ENCODE measurements around the gene PAM.
"Not testable (repeated sequence)": the region's sequence is repeated elsewhere in the genome, so short reads cannot be mapped to it uniquely, and the experiment has no call there.

PAM gene

GRCh38 chr5:102879741-102880140 is 124.6 kb downstream of the PAM start:
- DNase-seq (no peak), ATAC-seq (replicated peaks) (no peak)
- Mint-ChIP-seq H3K27ac (no peak overlapping the region), H3K9me3 (no peaks in the 10 kb centered on the region), H3K4me1 (no peaks in the 10 kb centered on the region), H3K4me3 (no peak overlapping the region), H3K36me3 (peaks cover 3 to 5% of the 10 kb centered on the region in 2 donors), H3K27me3 (no peaks in the 10 kb centered on the region)

- Mint-ChIP-seq H3K27ac (no peak overlapping the region), H3K27me3 (no peaks in the 10 kb centered on the region), H3K36me3 (no peaks in the 10 kb centered on the region), H3K4me1 (no peaks in the 10 kb centered on the region), H3K4me3 (no peak overlapping the region), H3K9me3 (no peaks in the 10 kb centered on the region)
- ATAC-seq (replicated peaks) = no peak
- no peak for DNase-seq
Measured at GRCh38 chr5:102886586-102886985, 131.5 kb downstream of the PAM start.

GRCh38 chr5:102888483-102888882 is 133.4 kb downstream of the PAM start:
- no peaks in the 10 kb centered on the region for H3K36me3 Mint-ChIP-seq
- ATAC-seq (replicated peaks) (no peak), DNase-seq (no peak)
- H3K27me3 Mint-ChIP-seq = no peaks in the 10 kb centered on the region
- H3K4me3 Mint-ChIP-seq = no peak overlapping the region
- H3K4me1 Mint-ChIP-seq = no peaks in the 10 kb centered on the region
- no peaks in the 10 kb centered on the region for H3K9me3 Mint-ChIP-seq
- H3K27ac Mint-ChIP-seq = no peak overlapping the region

GRCh38 chr5:102889033-102889432 is 133.9 kb downstream of the PAM start:
- Mint-ChIP-seq H3K27ac (no peak overlapping the region), H3K27me3 (no peaks in the 10 kb centered on the region), H3K9me3 (no peaks in the 10 kb centered on the region), H3K4me1 (no peaks in the 10 kb centered on the region), H3K4me3 (no peak overlapping the region), H3K36me3 (no peaks in the 10 kb centered on the region)
- no peak for DNase-seq
- no peak for ATAC-seq (replicated peaks)

DNA sequence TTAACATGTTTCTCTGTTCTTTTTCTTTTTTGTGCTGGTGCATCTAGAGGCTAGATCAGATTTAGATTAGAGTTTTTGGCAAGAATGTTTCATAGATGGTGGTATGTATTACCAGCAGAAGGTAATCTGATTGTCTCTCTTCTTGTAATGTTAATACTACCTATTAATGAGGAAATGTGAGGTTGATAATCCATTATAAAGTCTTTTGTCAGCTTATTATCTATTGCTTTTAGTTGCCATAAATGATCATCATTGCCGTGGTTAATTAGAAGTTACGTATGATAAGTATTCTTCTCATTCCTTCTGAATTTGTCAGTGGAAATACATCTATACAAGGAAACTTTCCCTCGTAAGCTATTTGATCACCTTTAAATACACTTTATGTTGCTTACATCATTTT is 135.0 kb downstream of the PAM start:
- no peak for ATAC-seq (replicated peaks)
- H3K4me3 Mint-ChIP-seq = no peak overlapping the region
- no peak for DNase-seq
- H3K4me1 Mint-ChIP-seq = no peaks in the 10 kb centered on the region
- H3K27ac Mint-ChIP-seq = no peak overlapping the region
- H3K36me3 Mint-ChIP-seq = no peaks in the 10 kb centered on the region
- no peaks in the 10 kb centered on the region for H3K9me3 Mint-ChIP-seq
- H3K27me3 Mint-ChIP-seq = no peaks in the 10 kb centered on the region

- Mint-ChIP-seq H3K4me1 (no peaks in the 10 kb centered on the region), H3K9me3 (no peaks in the 10 kb centered on the region), H3K36me3 (no peaks in the 10 kb centered on the region), H3K27me3 (no peaks in the 10 kb centered on the region), H3K27ac (no peak overlapping the region), H3K4me3 (no peak overlapping the region)
- no peak for ATAC-seq (replicated peaks)
- DNase-seq = no peak
Measured at GRCh38 chr5:102891175-102891574, 136.1 kb downstream of the PAM start.

GRCh38 chr5:102893942-102894341 is 138.8 kb downstream of the PAM start:
- H3K4me1 Mint-ChIP-seq = no peaks in the 10 kb centered on the region
- no peak overlapping the region for H3K4me3 Mint-ChIP-seq
- H3K9me3 Mint-ChIP-seq = no peaks in the 10 kb centered on the region
- H3K36me3 Mint-ChIP-seq = no peaks in the 10 kb centered on the region
- H3K27ac Mint-ChIP-seq = no peak overlapping the region
- no peak for DNase-seq
- no peaks in the 10 kb centered on the region for H3K27me3 Mint-ChIP-seq
- ATAC-seq (replicated peaks) = no peak

DNA sequence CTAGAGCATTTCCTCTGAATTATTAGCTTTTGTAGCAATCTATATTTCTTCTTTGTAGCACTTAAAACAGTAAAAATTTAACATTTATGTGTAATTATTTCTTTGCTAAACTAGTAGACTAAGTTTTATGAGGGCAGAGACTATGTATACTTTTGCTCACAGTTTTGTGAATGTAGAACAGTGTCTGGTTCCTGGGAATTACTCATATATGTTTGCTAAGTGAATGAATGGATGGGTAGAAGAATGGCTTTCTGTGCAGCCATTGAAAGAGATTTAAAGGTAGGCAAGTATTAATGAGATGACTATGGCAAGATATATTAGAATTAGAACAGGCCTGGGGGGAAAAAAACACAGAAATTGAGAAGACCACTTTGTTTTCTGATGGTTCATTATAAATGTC is 140.1 kb downstream of the PAM start:
- H3K4me3 Mint-ChIP-seq = no peak overlapping the region
- no peaks in the 10 kb centered on the region for H3K9me3 Mint-ChIP-seq
- no peaks in the 10 kb centered on the region for H3K36me3 Mint-ChIP-seq
- no peaks in the 10 kb centered on the region for H3K27me3 Mint-ChIP-seq
- H3K27ac Mint-ChIP-seq = no peak overlapping the region
- no peak for ATAC-seq (replicated peaks)
- DNase-seq = no peak
- H3K4me1 Mint-ChIP-seq = peaks cover 0 to 5% of the 10 kb centered on the region in 2 donors

- Mint-ChIP-seq H3K36me3 (no peaks in the 10 kb centered on the region), H3K9me3 (no peaks in the 10 kb centered on the region), H3K4me3 (no peak overlapping the region), H3K27me3 (no peaks in the 10 kb centered on the region), H3K27ac (no peak overlapping the region), H3K4me1 (peaks cover 0 to 5% of the 10 kb centered on the region in 2 donors)
- DNase-seq = no peak
- no peak for ATAC-seq (replicated peaks)
Measured at GRCh38 chr5:102895976-102896375, 140.9 kb downstream of the PAM start.

DNA sequence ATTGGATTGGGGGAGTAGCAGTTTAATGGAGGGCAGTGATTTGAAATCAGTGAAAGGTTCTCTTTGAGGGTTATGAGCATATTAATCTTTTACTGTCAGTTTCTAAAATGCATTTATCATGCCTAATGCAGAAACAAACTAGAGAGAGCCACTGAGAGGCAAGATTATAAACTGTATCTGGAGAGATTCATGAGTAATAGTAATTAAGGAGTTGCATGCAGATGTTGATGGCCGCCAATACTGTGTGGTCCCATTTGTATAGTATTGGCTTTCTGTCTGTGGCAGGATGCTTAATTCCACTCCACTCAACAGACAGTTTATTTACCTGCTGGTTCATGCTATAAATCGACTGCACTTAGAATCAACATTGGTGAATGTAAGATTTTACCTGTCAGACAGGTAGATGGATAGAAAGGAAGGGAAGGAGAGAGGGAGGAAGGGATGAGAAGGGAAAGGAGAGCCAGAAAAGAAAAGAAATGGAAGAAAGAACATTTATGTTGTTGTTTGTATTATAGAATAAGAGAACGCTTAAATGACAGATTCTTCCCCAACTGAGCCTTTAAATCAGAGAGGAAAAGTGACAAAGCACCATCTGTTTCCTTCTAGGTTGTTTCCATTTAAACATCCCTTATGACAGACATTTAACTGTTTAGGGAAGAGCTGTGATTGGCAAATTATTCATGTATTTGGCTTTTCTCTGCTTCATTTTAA is 146.5 kb downstream of the PAM start:
- ATAC-seq (replicated peaks) (no peak), DNase-seq (no peak)
- H3K4me1 Mint-ChIP-seq = peaks cover 0 to 5% of the 10 kb centered on the region in 2 donors
- peaks cover 0 to 2% of the 10 kb centered on the region in 2 donors for H3K36me3 Mint-ChIP-seq
- no peak overlapping the region for H3K27ac Mint-ChIP-seq
- H3K9me3 Mint-ChIP-seq = peaks cover 0 to 1% of the 10 kb centered on the region in 2 donors
- H3K27me3 Mint-ChIP-seq = no peaks in the 10 kb centered on the region
- no peak overlapping the region for H3K4me3 Mint-ChIP-seq

DNA sequence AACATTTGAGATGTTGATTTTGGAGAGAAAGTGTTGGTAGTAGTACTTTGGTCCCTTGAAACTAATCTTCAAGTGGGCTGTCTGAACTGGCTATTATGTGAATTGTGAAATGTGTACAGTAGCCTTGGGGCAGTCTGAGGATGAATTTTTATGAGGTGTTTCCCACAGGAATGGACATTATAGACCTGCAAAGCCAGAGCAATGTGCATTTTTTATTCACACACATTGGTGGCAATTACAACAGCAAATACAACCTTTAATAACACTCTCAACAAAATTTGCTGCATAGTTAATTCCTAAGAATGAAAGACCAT is 147.0 kb downstream of the PAM start:
- H3K36me3 Mint-ChIP-seq = peaks cover 0 to 2% of the 10 kb centered on the region in 2 donors

DNA sequence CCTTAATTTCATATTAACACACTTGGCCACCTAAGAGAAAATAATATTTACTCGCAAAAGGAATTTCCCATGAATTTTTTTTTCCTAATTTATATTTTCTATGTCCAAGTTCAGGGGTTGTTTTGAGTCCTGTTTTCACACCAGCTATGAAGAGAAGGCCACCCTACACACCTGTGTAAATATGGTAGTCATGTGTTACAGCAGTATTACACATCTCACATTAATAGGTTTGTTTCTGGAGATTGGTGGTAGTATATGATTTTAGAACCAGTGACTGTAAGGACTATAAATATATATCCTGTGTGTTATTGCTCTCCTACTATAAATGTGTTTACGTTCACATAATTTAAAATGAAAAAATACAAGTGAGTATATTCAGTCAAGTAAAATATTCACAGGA is 147.5 kb downstream of the PAM start:
- ATAC-seq (replicated peaks) (no peak), DNase-seq (no peak)
- no peaks in the 10 kb centered on the region for H3K27me3 Mint-ChIP-seq
- peaks cover 0 to 3% of the 10 kb centered on the region in 2 donors for H3K36me3 Mint-ChIP-seq
- peaks cover 0 to 2% of the 10 kb centered on the region in 2 donors for H3K9me3 Mint-ChIP-seq
- peaks cover 0 to 5% of the 10 kb centered on the region in 2 donors for H3K4me1 Mint-ChIP-seq
- no peak overlapping the region for H3K27ac Mint-ChIP-seq
- no peak overlapping the region for H3K4me3 Mint-ChIP-seq

More for the DNA sequence above, 147.0 kb downstream of the PAM start:
- H3K9me3 Mint-ChIP-seq = peaks cover 0 to 2% of the 10 kb centered on the region in 2 donors
- H3K27me3 Mint-ChIP-seq = no peaks in the 10 kb centered on the region
- no peak overlapping the region for H3K4me3 Mint-ChIP-seq
- H3K27ac Mint-ChIP-seq = no peak overlapping the region
- no peak for ATAC-seq (replicated peaks)
- DNase-seq = no peak
- H3K4me1 Mint-ChIP-seq = peaks cover 0 to 5% of the 10 kb centered on the region in 2 donors

DNA sequence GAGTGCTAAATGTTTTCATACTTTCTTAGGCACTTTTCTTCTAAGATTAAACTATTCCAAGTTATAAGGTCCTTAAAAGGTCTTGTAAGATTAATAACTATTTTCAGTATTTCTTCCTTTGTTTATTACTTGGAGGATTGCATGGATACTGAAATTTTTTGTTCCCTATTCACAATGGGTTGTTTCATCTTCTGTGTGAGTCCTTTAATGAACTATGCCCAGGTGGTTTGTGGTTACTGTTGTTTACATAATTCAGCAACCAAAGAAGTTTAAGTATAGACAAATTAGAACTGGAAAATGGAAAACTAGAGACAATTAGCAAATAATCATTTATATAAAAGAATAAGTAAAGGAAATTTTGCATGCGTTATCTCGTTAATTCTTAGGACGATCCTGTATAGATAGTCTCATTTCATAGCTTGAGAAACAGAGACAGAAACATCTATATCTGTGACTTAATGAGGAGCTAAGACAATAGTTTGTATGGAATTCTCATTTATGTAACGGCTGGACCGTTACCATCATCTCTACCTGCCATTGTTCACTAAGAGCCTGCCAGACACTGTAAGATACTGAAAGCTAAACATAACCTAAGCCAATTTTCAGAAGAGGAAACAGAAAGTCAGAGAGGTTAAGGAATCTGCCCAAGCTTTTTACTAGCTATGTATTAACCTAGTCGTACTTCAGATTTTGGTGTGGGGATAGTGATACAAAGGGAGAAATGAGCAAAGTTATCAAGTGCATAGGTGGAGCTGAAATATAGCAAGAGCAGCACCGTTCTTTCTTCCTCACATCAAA is 148.2 kb downstream of the PAM start:
- DNase-seq (no peak), ATAC-seq (replicated peaks) (no peak)
- H3K9me3 Mint-ChIP-seq = peaks cover 0 to 2% of the 10 kb centered on the region in 2 donors
- H3K4me3 Mint-ChIP-seq = no peak overlapping the region
- H3K27ac Mint-ChIP-seq = no peak overlapping the region
- H3K36me3 Mint-ChIP-seq = peaks cover 0 to 4% of the 10 kb centered on the region in 2 donors
- peaks cover 0 to 5% of the 10 kb centered on the region in 2 donors for H3K4me1 Mint-ChIP-seq
- no peaks in the 10 kb centered on the region for H3K27me3 Mint-ChIP-seq

DNA sequence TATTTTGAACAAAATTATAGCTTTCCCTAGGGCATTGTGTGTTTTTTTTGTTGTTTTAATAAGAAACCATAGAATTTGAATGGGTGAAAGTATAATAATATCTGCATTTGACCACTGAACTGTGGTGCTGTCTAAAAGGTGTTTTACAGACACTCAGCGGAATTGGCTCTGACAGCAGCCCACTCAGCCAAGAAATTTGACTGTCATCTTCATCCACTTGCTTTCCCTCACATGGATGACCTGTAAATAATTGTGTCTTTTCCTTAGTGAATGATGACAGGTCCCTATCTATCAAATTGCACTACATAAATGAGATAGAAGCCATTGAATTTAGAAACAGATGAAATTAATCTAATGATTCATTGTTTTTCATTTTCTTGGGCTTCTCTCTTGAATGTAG is 150.0 kb downstream of the PAM start:
- peaks cover 0 to 2% of the 10 kb centered on the region in 2 donors for H3K9me3 Mint-ChIP-seq
- H3K36me3 Mint-ChIP-seq = peaks cover 0 to 4% of the 10 kb centered on the region in 2 donors
- ATAC-seq (replicated peaks) = no peak
- no peak overlapping the region for H3K4me3 Mint-ChIP-seq
- no peak for DNase-seq
- H3K27me3 Mint-ChIP-seq = no peaks in the 10 kb centered on the region
- H3K27ac Mint-ChIP-seq = no peak overlapping the region
- no peaks in the 10 kb centered on the region for H3K4me1 Mint-ChIP-seq

DNA sequence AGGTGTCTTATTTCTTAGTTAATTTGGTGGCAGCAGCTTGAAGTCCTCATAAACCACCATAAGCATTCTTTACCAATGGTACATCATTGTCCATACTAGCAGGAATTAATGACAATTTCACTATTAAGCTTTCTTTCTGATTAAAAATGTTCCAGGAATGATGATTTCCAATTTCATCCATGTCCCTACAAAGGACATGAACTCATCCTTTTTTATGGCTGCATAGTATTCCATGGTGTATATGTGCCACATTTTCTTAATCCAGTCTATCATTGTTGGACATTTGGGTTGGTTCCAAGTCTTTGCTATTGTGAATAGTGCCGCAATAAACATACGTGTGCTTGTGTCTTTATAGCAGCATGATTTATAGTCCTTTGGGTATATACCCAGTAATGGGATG is 152.0 kb downstream of the PAM start:
- H3K36me3 Mint-ChIP-seq; H3K9me3 Mint-ChIP-seq; H3K4me1 Mint-ChIP-seq; H3K4me3 Mint-ChIP-seq; H3K27me3 Mint-ChIP-seq; ATAC-seq (replicated peaks); H3K27ac Mint-ChIP-seq; DNase-seq: not testable (repeated sequence)
